HG03432 (cell line): ENCODE data around the gene CALM1.

Source experiments
- ATAC-seq: cut with Tn5 transposase; IDR thresholded peaks from one replicate; pipeline ENCODE4 v1.9.1; 2021; ENCODE audit warnings: mild to moderate bottlenecking, moderate library complexity; ENCODE audit not compliant: unreplicated experiment

The CALM1 gene

DNA sequence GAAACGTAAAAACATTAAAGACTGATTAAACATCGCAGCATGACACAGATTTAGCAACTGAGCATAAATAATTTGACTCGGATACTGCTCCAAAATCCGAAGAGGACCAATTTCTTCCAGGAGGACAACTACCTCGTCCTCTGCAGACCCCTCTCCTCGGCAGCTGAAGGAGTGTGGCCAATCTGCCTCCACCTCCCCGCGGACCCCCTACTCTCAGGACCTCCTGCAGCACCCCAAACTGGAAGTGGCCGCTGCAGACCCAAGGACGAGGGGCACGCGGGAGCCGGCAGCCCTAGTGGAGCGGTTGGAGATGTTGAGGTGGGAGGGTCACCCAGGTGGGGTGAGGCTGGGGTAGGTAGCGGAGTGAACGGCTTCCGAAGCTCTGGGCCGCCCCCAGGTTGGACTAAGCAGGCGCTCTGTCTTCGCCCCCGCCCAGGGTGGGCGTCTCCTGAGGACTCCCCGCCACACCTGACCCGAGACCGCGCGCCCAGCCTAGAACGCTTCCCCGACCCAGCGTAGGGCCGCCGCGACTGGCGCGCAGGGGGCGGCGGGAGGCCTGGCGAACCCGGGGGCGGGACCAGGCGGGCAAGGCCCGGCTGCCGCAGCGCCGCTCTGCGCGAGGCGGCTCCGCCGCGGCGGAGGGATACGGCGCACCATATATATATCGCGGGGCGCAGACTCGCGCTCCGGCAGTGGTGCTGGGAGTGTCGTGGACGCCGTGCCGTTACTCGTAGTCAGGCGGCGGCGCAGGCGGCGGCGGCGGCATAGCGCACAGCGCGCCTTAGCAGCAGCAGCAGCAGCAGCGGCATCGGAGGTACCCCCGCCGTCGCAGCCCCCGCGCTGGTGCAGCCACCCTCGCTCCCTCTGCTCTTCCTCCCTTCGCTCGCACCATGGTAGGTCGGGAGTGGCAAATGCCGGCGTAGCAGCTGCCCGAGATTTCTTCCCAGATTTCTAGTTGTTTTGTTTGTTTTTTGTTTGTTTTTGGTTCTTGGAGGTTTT is at the start of gene CALM1:
Gene CALM1, plus strand, starts transcription at position 689 of the 999 bp plus-strand sequence. Its CDS starts 202 bp downstream, at position 891.
- ATAC-seq: peak; percentile 74

DNA sequence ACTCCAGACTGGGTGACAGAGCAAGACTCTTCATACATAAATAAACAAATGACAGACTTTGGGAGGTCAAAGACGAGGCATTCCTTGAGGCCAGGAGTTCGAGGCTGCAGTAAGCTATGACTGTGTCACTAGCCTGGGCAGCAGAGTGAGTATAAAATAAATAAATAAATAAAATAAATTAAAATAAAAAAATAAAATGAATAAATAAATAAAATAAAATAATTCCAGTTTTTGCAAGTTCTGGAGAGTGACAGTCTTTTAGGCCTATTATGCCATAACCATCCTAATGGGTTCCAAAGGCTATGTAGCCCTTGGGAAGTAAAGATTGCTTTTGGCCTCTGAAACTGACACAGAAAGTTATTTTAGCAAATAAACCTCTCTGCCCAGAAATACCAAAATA is 48.6 kb upstream of the CALM1 start:
- no peak for ATAC-seq

DNA sequence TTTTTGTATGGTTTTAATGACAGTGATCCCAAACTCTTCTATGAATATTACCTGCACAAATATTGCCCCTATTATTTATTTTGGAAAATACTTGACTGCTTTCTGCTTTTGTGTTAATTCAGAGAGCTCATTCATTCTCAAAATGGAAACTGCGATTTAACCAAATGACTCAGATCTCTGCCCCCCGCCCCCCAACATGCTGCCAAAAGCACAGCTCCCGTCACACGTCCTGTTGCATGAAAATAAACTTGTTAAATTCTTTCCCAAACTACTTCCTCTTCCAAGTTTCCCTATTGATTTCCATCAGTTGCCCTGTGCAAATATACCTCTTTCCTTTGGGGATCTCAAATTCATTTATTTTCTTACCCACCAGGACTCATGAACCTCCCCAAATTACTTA is 47.1 kb upstream of the CALM1 start:
- ATAC-seq: no peak

DNA sequence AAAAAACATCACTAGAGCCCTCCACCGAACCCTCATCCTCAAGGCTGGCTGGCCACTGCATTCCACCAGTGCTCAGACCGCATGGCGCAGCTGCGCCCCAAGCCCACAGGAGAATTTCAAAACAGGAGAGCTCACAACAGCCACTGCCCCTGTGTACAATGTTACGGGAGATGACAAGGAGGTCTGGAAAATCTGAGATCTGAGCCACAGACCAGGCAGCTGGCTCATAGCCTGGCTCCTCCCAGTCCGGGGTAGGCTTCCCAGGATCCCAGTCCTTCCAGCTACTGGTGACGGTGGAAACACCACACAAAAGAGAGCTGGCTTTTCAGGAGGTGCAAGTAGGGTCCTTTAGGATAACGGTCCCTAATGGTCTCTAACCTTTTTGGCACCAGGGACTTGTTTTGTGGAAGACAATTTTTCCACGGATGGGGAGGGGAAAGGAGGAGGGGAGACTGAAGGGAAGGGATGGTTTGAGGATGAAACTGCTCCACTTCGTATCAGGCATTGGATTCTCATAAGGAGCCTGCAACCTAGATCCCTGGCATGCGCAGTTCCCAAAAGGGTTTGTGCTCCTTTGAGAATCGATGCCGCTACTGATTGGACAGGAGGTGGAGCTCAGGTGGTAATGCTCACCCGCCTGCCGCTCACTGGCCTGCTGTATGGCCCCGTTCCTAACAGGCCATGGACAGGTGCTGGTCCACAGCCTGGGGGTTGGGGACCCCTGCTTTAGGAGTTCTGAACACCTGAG is 42.1 kb upstream of the CALM1 start:
- ATAC-seq: no peak

DNA sequence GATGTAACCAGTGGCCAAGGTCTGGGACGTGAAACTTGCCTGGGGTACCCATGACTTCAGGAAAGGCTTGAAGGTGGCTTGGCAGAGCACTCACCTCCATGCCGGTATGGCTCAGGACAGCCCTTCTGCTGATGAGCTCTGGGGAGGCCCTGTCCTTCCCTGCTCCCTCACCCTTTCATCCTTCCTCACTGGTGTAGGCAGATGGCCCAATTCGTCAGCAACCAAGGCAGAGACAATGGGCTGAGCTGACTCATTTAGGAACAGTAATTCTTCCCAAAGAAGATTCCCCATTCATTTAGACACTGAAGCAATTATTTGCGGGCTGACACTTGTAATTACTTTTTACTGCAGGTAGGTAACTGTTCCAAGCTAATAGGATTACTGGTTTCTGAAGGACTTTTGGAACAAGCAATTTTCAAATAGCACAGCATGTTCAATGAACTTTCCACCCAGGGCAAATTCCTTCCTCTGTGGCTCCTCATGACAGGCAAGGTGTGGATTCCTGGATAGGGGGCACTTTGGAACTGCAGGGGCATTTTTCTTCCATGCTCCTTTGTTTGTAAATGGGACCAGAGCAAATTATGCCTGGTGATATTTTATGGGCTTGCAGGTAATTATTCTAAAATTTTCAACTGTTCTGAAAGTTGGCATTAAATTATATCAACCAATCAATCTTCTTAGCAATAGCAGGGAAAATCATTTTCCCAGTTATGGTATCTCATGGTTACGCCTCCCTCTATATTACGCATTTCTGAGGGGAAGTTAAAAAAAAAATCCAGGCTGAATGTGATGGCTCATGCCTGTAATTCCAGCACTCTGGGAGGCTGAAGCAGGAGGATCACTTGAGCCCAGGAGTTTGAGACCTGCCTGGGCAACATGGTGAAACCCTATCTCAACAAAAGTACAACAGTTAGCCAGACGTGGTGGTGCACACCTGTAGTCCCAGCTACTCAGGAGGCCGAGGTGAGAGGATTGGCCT is 41.0 kb upstream of the CALM1 start:
- no peak for ATAC-seq

DNA sequence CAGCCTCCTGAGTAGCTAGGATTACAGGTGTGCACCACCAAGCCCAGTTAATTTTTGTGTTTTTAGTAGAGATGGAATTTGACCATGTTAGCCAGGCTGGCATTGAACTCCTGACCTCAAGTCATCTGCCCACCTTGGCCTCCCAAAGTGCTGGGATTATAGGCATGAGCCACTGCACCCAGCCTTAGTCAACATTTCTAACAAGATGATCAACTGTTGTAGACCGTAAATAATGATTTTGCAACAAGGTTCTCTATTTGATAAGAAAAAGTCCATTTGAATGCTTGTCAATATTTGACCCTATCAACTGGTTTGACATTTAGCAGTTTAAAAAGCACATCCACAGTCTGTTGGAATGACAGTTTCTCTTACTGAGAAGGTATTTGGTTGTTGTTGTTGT is 39.9 kb upstream of the CALM1 start:
- ATAC-seq: no peak

DNA sequence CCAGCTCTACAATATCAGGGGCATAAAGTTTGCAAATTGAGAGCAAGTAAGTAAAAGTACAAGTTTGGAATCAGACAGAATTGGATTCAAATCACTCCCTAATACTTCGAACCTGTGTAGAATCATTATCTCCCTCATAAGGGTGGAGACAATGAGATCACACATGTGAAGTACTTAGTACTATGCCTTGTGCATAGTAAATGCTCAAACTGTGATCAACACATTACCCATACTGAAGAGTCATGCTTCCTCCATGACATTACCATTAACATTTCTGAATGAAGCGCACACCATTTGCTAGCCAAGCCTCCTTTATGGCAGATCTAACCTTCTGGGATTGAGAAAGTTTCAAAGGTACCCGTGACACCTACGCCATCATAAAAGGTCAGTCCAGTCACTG is 38.5 kb upstream of the CALM1 start:
- no peak for ATAC-seq

DNA sequence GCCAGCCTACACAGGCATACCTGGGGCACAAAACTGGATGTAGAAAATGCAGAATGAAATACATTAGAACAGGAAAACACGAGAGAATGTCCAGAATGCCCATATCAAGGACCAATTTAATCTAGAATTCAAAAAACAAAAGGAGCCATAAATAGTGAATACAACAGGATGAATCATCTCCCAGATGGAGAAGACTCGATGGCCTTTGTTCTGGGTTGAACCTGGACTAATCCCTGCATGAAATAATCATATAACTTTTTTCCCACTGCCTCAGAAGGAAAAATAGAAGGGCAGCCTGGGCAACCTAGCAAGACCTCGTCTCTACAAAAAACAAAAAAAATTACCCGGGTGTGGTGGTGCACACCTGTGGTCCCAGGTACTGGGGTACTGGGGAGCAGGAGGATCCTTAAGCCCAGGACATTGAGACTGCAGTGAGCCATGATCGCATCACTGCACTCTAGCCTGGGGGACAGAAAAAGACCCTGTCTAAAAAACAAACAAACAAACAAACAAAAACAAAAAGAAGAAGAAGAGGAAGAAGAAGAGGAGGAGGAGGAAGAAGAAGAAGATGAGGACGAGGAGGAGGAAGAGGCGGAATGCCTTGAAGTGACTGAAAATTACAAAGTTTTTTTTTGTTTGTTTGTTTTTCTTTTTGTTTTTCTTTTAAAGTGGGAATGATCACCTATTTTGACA is 34.8 kb upstream of the CALM1 start:
- no peak for ATAC-seq

DNA sequence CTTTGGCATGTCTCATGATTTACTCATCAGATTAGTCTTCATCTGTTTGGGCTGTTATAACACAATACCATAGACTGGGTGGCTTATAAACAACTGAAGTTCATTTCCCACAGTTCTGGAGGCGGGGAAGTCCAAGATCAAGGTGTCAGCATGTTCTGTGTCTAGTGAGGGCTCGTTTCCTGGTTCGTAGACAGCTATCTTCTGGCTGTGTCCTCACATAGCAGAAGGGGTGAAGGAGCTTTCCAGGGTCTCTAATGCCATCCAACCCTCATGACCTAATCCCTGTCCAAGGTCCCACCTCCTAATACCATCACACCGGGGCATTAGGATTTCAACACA is 34.3 kb upstream of the CALM1 start:
- no peak for ATAC-seq

DNA sequence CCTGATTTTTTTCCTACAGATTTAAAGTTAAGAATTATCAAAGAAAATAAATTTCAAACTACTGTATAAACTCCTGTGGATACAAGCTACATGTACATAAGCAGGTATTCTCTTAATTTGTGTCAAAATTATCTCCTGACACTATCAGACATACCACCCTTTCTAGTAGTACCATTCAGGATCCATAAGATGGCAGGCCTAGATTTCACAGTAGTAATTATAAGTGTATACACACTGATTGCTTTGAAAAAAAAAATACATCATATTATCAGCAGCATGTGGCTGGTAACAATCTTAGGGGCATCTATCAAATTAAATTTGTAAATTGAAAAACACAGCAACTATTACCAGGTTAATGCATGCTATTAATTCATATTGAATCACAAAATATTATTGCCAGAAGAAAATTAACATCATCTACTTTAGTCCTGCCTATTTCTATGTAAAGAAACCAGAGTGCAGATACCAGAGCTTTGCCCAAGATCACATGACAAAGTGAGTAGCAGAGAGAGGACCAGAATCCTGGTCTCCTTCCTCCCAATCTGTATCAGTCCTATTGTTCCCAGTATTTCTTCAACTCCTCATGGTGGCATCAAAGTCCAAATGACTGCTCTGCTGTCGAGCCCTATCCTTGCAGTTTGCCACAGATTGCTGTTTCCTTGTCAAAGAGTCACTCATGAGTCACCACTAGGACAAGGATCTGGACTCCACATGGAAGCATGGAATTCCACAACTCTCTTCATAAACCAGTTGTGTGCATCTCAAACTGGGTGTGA is 27.7 kb upstream of the CALM1 start:
- no peak for ATAC-seq

DNA sequence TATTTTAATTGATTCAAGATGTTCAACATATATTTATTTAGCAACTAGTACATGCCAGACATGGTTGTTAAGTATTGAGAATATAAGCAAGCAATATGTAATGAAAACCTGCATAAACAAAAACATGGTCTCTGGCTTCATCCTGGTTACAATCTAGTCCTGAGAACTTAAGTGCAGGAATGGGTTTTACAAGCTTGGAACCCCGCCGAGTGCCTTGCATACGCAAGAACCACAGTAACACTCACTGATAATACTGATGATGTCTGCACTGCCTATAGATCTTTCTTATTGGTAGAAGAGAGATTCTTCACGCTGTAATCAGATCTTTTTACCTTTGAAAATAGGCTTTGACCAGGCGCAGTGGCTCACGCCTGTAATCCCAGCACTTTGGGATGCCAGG is 22.9 kb upstream of the CALM1 start:
- ATAC-seq: no peak

DNA sequence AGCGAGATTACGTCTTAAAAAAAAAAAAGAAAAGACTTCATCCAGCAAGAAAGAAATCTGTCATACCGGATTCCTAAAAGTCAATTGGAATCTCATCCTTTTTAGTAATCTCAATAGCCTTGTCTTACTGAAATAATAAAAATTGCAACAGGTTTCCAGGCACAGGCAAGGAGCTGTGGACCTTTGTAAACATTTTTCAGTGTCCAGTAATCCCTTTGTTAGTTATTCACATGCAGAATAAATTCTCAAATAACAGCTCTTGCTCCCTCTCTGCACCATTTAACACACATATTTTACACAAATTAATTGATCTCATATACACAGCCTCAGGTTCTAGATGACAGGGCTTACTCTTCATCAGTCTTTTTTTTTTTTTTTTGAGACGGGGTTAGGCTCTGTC is 22.0 kb upstream of the CALM1 start:
- ATAC-seq: no peak

DNA sequence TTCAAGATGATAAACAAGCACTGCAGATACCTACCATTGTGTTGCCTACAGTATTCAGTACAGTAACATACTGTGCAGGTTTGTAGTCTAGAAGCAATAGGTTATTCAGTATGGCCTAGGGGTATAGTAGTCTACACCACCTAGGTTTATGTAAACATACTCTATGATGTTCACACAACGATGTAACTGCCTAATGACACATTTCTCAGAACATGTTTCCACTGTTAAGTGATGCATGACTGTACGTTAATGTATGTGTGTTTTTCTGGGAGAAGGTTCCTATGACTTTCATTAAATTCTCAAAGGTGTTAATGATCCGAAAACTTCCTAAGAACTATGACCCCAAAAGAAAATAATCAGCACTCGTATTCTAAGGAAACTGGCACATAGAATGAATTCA is 20.9 kb upstream of the CALM1 start:
- no peak for ATAC-seq

DNA sequence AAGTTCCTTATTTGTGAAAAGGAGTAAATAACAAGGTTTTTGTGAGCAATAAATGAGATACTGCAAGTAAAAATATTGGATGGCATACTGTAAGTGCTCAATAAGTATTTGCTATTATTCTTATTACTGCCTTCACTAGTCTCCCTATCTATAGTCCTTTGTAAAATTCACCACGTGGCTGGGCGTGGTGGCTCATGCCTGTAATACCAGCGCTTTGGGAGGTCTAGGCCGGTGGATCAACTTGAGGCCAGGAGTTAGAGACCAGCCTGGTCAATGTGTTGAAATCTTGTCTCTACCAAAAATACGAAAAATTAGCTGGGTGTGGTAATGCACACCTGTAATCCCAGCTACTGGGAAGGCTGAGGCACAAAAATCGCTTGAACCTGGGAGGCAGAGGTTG is 18.6 kb upstream of the CALM1 start:
- ATAC-seq: no peak

DNA sequence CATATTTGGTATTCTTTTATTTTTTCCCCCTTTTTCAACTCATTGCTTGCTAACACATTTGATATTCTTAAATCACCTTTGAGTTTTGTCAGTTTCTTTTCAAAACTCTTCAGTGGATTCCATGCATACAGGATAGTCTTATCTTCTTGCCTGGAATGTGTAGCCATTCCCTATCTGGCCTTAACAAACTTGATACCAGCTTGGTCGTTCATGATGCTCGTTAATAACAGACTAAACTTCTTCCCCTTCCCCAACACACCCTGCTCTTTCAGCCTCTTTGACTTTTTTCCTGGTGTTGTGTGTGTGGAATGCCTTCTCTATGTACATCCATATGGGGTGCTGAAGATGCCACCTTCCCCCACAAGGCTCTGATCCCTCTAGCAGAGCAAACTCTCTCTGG is 17.7 kb upstream of the CALM1 start:
- ATAC-seq: no peak

DNA sequence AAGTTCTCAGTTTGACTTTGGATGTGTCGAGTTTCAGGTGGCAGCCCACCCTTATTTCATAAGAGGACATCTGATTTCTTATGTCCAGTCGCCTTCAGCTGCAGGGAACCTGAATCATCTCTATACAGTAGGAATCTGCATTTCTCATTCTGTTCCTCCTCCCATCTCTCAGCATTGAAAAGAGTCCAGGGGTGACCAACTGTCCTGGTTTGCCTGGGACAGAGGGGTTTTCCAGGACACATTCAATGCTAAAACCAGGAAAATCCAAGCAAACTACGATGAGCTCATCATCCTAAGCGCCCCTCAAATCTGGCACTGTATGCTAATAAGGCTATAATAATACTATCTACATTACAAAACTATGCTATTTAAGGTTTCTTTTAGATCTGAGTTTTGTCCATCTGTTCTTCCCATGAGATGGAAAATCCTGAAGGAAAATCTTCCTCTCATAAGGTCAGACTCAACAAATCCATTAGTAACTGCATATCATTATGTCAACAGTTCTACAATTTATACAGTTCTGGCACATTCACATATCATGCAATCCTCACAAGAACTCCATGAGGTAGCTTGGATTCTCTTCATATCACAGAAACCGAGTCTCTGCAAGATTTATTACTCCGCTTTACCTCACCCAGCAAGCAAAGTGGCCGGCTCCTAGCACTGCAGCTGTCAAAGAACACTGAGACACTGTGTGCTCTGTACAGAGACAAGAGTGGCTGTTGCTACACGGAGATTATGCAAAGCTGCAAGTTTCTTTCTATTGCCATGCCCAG is 15.6 kb upstream of the CALM1 start:
- ATAC-seq: no peak

DNA sequence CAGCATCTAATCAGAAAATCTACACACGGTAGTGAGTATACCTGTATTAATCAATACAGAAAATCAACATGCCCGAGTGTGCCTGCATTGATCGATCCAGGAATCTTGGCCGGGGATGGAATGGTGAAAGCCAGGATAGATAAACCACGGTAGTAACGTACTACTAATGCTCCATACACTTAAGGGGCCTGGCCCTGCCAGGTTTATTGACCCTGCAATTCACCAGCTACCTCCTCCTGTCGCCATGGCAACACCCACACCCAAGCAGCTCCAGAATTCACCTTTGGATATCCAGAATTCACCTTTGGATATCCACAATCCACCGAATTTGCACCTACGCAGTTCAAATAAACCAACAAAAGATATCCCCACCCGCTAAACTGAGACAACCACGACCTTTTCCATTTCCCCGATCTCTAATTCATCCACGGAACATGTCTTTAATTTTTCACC is 14.8 kb upstream of the CALM1 start:
- ATAC-seq: no peak

DNA sequence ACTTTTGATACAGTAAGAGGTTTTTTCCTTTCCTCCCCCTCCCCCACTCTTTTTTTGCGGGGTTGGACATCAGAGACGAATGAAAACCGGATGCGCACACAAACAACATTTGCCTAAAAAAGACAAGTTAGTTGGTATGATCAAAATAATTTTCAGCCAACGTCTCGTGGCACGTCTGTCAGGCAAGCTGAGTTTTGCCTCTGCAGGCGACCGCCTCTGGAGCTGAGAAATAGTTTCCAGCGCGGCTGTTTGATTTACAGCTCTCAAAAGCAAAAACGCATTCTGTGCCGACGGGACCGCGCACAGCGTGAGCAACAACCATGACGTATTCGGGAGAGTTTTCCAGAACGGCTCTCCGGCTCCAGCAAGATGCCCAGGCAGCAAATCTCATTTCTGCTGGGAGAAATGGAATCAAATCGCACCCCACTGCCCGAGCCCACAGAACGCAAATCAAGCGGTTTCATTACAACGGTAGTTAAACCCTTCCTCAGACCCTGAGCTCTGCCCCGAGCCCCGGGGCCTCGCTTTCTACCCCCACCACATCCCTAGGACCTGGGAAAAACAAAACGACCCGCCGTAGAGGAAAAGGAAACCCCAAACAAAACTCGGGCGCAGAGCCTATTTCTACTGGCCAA is 14.2 kb upstream of the CALM1 start:
- peak; percentile 0 for ATAC-seq
